HepG2 (cell line): ENCODE results near the gene MAPK12. TPM values are rescaled to one million over a fixed set of nuclear protein-coding genes. Genes with fewer than 3 reads are reported as not detected.

Experiments used
- ATAC-seq: fragments of 200-7000 bp; cut with Tn5 transposase; 3 replicates; pipeline ENCODE4 v1.9.1; 2020; ENCODE audit warnings: mild to moderate bottlenecking, moderate library complexity
- BruUV-seq: library from RNA; stranded (reverse); fragments of 400-500 nt; replicated peaks from 2 replicates; lab custom pipeline; 2021; lab: Mats Ljungman, UMichigan
- CTCF ChIA-PET: fragments of 300-600 bp; formaldehyde crosslinking; extraction: SDS; loops from one replicate; lab custom pipeline; 2021; ENCODE audit warnings: low total read pairs, inconsistent platforms, low intra/inter-chr PET ratio; lab: Yijun Ruan, JAX
- POLR2A ChIA-PET: fragments of 350-600 bp; sonication (Branson Sonifier 250); formaldehyde crosslinking; loops from one replicate; lab custom pipeline; 2020; ENCODE audit warnings: antibody characterized with exemption, inconsistent platforms; lab: Yijun Ruan, JAX
- DNase-seq: peaks from one replicate; pipeline ENCODE4 v3.0.0-alpha.2; 2015; ENCODE audit warnings: low spot score
- FAIRE-seq: peaks from 3 replicates; lab custom pipeline; 2011; peaks lifted over from hg19 to GRCh38; lab: Jason Lieb, UNC
- H2AFZ ChIP-seq: one replicate; pipeline ENCODE4 v1.6.1; 2011; ENCODE audit warnings: low read length, inconsistent platforms
- H3K27ac ChIP-seq: fragments of 300-600 bp; 3 replicates; pipeline ENCODE4 v1.8.0; 2011; ENCODE audit warnings: mixed run types, mild to moderate bottlenecking, mixed read lengths, low read length, inconsistent platforms; ENCODE audit not compliant: insufficient read depth; ENCODE audit errors: extremely low read length
- H3K27me3 ChIP-seq, 2 experiments: fragments of 200-600 bp in 1 of 2; 2 replicates in 1 of 2; 3 replicates in 1 of 2; pipeline versions ENCODE4 v1.6.0 to v1.8.0; 2011; ENCODE audit warnings: low read length in 2 of 2, mild to moderate bottlenecking in 2 of 2, moderate library complexity in 2 of 2, inconsistent platforms in 1 of 2; ENCODE audit not compliant: insufficient read depth in 2 of 2, control insufficient read depth in 1 of 2
- H3K36me3 ChIP-seq, 2 experiments: fragments of 200-600 bp in 1 of 2; replicated peaks in 1 of 2; 2 replicates in 1 of 2; 3 replicates in 1 of 2; pipeline versions ENCODE4 v1.5.1 to v1.8.0; 2011; ENCODE audit warnings: low read length in 2 of 2, inconsistent platforms in 1 of 2; ENCODE audit not compliant: insufficient read depth in 2 of 2, control insufficient read depth in 1 of 2
- H3K4me1 ChIP-seq: 2 replicates; pipeline ENCODE4 v1.5.1; 2012; ENCODE audit warnings: low read length, inconsistent platforms; ENCODE audit not compliant: insufficient read depth
- H3K4me2 ChIP-seq: 2 replicates; pipeline ENCODE4 v1.6.0; 2011; ENCODE audit warnings: low read depth, low read length, inconsistent platforms
- H3K4me3 ChIP-seq, 3 experiments: fragments of 200-600 bp in 1 of 3; sonication (generic), shearing (Covaris generic) in 1 of 3; replicated peaks in 1 of 3; 2 replicates each; pipeline ENCODE4 v1.5.1; 2011 to 2016; ENCODE audit warnings: low read length in 3 of 3, inconsistent platforms in 2 of 3, low read depth in 2 of 3, mild to moderate bottlenecking in 2 of 3, control low read depth in 1 of 3, mixed read lengths in 1 of 3; ENCODE audit not compliant: insufficient read depth in 1 of 3
- H3K79me2 ChIP-seq: one replicate; pipeline ENCODE4 v1.6.1; 2011; ENCODE audit warnings: low read length, inconsistent platforms; ENCODE audit not compliant: insufficient read depth
- H3K9ac ChIP-seq: 2 replicates; pipeline ENCODE4 v1.6.0; 2011; ENCODE audit warnings: mild to moderate bottlenecking, low read depth, low read length, inconsistent platforms; ENCODE audit not compliant: insufficient read depth
- H3K9me3 ChIP-seq: 2 replicates; pipeline ENCODE4 v1.5.1; 2012; ENCODE audit warnings: mild to moderate bottlenecking, low read length
- H4K20me1 ChIP-seq: 2 replicates; pipeline ENCODE4 v1.6.0; 2011; ENCODE audit warnings: inconsistent platforms, mild to moderate bottlenecking, low read length, moderate library complexity; ENCODE audit not compliant: insufficient read depth
- AGO1 ChIP-seq: fragments of 200-400 bp; formaldehyde crosslinking; IDR thresholded peaks from 2 replicates; pipeline ENCODE4 v1.6.1; 2017; ENCODE audit warnings: mild to moderate bottlenecking, low read depth, low read length, moderate library complexity; ENCODE audit not compliant: poor library complexity, severe bottlenecking
- SRSF1 ChIP-seq: fragments of 200-400 bp; formaldehyde crosslinking; optimal IDR thresholded peaks from 2 replicates; pipeline ENCODE3; 2017; ENCODE audit warnings: mild to moderate bottlenecking, low read depth, low read length, moderate library complexity
- WGBS: methylation state at CpG from one replicate; pipeline ENCODE4 v1.1.6; 2017; ENCODE audit warnings: low lambda C conversion rate; 5-methylcytosine and 5-hydroxymethylcytosine counted together
- in situ Hi-C: cut with HindIII; loops from 2 replicates; pipeline ENCODE4 v1.10.0; 2017; ENCODE audit warnings: low pct_unique_long_range_greater_than_20kb; ENCODE audit not compliant: extremely low pct_ligation_motif_present
- intact Hi-C: fragments of 100-400 bp; cut with micrococcal nuclease; formaldehyde crosslinking; loops from one replicate; pipeline ENCODE4 v1.10.0; 2022; ENCODE audit not compliant: unreplicated experiment
- polyA plus RNA-seq, 8 experiments: library from polyadenylated mRNA; depleted of rRNA in 3 of 8; stranded (reverse) in 7 of 8; unstranded in 1 of 8; fragments of >200 nt; fragmentation: Illumina TruSeq in 4 of 8; extraction: Trizol in 4 of 8; gene quantifications; 2 replicates each; pipeline versions ENCODE4 v1.2.1 to v1.2.3, GENCODE V29; 2011 to 2016; ENCODE audit warnings: low read depth in 4 of 8, missing spikeins in 1 of 8, mixed read lengths in 1 of 8; ENCODE audit not compliant: insufficient read depth in 1 of 8
- total RNA-seq, 5 experiments: library from RNA; depleted of rRNA; stranded (reverse); fragments of >200 nt; fragmentation: Illumina TruSeq; extraction: Trizol; gene quantifications; 2 replicates each; pipeline ENCODE4 v1.2.3, GENCODE V29; 2016; ENCODE audit warnings: low read depth in 1 of 5
- TF ChIP-seq, protein P1 (sequence below), 2 experiments: sonication (generic) in 1 of 2; formaldehyde crosslinking in 1 of 2; IDR thresholded peaks; 2 replicates each; pipeline versions ENCODE4 v1.4.0 to v1.6.1; 2016 to 2020; ENCODE audit warnings: borderline replicate concordance in 1 of 2, low read depth in 1 of 2, mild to moderate bottlenecking in 1 of 2, missing genetic modification reagents in 1 of 2
- TF ChIP-seq, protein P2 (sequence below): sonication (generic); formaldehyde crosslinking; IDR thresholded peaks from 2 replicates; pipeline ENCODE4 v1.5.0; 2020; ENCODE audit warnings: missing genetic modification reagents
- TF ChIP-seq, protein P3 (sequence below): IDR thresholded peaks from 2 replicates; pipeline ENCODE4 v1.6.1; 2016; ENCODE audit warnings: mild to moderate bottlenecking, missing biosample characterization, missing genetic modification reagents

Gene MAPK12
- total and polyA plus RNA-seq, 2 of the 13 experiments (the other 11 are each of a cell fraction or from before 2014, with no cell fraction given), result 22.2 to 23.3 TPM

DNA sequence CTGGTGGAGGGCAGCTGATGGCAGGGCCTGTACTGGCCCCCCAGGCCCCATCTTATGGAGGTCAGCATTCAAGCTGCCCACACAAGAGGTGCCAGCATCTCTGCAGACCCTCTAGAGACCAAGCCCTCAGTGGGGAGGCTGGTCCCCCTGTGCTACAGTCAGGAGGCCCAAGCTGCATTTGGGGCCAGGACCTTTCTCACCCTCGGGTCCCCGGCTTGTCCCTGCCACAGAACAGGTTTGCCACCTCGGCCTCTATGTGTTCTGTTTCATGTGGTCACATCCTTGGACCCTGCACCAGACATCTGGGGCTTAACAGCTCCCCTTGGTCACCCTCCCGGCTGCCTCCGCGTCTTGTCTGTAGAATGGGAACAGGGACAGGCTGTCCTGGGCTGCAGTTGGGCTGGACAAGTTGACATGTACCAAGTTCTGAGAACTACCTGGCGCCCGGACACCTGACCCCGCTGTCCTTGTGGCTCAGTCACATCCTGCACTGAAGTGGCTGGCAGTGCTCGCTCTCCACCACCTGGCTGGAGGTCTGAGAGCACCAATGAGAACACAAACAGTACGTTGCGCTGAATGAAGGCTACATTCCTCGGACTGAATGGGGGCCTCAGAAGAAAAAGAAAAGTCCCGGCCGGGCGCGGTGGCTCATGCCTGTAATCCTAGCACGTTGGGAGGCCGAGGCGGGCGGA lies 48.7 kb upstream of the MAPK12 start (continued):
- TF ChIP-seq, protein P1, sequence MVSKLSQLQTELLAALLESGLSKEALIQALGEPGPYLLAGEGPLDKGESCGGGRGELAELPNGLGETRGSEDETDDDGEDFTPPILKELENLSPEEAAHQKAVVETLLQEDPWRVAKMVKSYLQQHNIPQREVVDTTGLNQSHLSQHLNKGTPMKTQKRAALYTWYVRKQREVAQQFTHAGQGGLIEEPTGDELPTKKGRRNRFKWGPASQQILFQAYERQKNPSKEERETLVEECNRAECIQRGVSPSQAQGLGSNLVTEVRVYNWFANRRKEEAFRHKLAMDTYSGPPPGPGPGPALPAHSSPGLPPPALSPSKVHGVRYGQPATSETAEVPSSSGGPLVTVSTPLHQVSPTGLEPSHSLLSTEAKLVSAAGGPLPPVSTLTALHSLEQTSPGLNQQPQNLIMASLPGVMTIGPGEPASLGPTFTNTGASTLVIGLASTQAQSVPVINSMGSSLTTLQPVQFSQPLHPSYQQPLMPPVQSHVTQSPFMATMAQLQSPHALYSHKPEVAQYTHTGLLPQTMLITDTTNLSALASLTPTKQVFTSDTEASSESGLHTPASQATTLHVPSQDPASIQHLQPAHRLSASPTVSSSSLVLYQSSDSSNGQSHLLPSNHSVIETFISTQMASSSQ (IDR thresholded peaks at IDR 0.05; ENCODE audit: low read depth), result no peak
- TF ChIP-seq, protein P1 (CRISPR knock-in tag; IDR thresholded peaks at IDR 0.05; ENCODE audit: borderline replicate concordance), result no peak
- TF ChIP-seq, all 625 proteins: peak for 45

DNA sequence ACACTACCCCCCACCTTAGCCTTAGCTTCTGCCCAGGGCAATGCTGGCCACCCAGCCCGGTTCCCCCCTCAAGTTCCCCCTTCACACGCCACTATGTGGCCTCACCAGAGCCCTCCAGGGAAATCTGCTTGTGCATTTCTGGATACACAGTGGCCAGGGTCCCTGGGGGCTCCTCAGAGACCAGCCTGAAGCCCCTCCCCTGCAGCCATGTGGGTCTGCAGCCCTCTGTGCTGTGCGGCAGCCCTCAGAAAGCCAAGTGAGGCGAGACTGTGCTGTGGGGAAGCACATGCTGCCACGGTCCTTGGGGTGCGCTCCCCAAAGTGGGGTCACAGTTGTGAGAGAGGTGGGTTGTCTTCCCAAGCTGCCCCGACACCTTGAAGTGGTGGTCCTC lies 48.1 kb upstream of the MAPK12 start:
- in situ Hi-C loops (no loop called here), intact Hi-C loops (loop anchor here (2.0 kb wide), 2 partner anchors 13 to 17 kb away; no protein-coding TSS in a partner anchor)
- no peak overlapping the region for H2AFZ ChIP-seq
- no TSS peak for BruUV-seq
- H3K4me3 ChIP-seq, result peak overlapping the region in 1 of 3 experiments; percentile 69; a peak in 1 of 6 replicates
- peaks cover 74% of the 10 kb centered on the region for H3K4me1 ChIP-seq
- H3K4me2 ChIP-seq, result peak overlapping the region; percentile 81
- DNase-seq, result no peak
- TF ChIP-seq AGO1 (peak; percentile 30), SRSF1 (peak; percentile 29)
- TF ChIP-seq, protein P2, sequence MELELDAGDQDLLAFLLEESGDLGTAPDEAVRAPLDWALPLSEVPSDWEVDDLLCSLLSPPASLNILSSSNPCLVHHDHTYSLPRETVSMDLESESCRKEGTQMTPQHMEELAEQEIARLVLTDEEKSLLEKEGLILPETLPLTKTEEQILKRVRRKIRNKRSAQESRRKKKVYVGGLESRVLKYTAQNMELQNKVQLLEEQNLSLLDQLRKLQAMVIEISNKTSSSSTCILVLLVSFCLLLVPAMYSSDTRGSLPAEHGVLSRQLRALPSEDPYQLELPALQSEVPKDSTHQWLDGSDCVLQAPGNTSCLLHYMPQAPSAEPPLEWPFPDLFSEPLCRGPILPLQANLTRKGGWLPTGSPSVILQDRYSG, result no peak
- TF ChIP-seq, protein P3, sequence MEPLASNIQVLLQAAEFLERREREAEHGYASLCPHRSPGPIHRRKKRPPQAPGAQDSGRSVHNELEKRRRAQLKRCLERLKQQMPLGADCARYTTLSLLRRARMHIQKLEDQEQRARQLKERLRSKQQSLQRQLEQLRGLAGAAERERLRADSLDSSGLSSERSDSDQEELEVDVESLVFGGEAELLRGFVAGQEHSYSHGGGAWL, result 0 out of 2 replicates have a peak, but pooled peaks have one; percentile 11
- H3K9me3 ChIP-seq, result no peaks in the 10 kb centered on the region
- FAIRE-seq, result no peak
- H3K79me2 ChIP-seq, result peaks cover 23% of the 10 kb centered on the region
- no peaks in the 10 kb centered on the region for H3K27me3 ChIP-seq
- peaks cover 0 to 2% of the 10 kb centered on the region in 2 experiments; a peak in 1 of 5 replicates for H3K36me3 ChIP-seq
- CTCF ChIA-PET, result interaction anchor here (1.9 kb wide), 1 partner anchor 33 kb away, joined by 12 read pairs; no protein-coding TSS in a partner anchor
- no peak overlapping the region for H3K27ac ChIP-seq
- no peaks in the 10 kb centered on the region for H4K20me1 ChIP-seq
- POLR2A ChIA-PET, result interaction anchor here (0.6 to 3.8 kb wide), 7 partner anchors 11 to 58 kb away, joined by 3 to 27 read pairs (median 4); partner anchors contain the start of gene HDAC10
- H3K9ac ChIP-seq, result 0 out of 2 replicates have a peak overlapping the region, but pooled peaks have one; percentile 32
- ATAC-seq, result peak; percentile 2
- WGBS, result no CpG with 5 or more reads among the region's 7 CpGs
